Activated CD8-positive, alpha-beta T cell treated with anti-CD3 and anti-CD28 coated beads for 36 hours (primary cell): Measurements from ENCODE around the gene CDH13. TPM values are rescaled to one million over a fixed set of nuclear protein-coding genes. Genes with fewer than 3 reads are reported as not detected.

Experiments
- ATAC-seq: fragments of 200-7000 bp; cut with Tn5 transposase; one replicate; pipeline ENCODE4 v1.10.0; 2021; ENCODE audit warnings: mild to moderate bottlenecking, moderate library complexity
- CTCF ChIA-PET: fragments of 350-600 bp; sonication (Branson Sonifier 250); formaldehyde crosslinking; loops from one replicate; lab custom pipeline; 2021; ENCODE audit warnings: antibody characterized with exemption; lab: Charles Lee
- POLR2A ChIA-PET: fragments of 350-600 bp; sonication (Branson Sonifier 250); formaldehyde crosslinking; loops from one replicate; lab custom pipeline; 2021; ENCODE audit warnings: antibody characterized with exemption; lab: Charles Lee
- DNase-seq: peaks from one replicate; pipeline ENCODE4 v3.0.0-alpha.2; 2020
- H3K27ac Mint-ChIP-seq: one replicate; pipeline ENCODE4 v1.8.0; 2021; ENCODE audit warnings: mild to moderate bottlenecking, mixed read lengths
- H3K27me3 Mint-ChIP-seq: one replicate; pipeline ENCODE4 v1.8.0; 2021; ENCODE audit warnings: mixed read lengths
- H3K36me3 Mint-ChIP-seq: one replicate; pipeline ENCODE4 v1.8.0; 2021; ENCODE audit warnings: low read depth, mixed read lengths
- H3K4me1 Mint-ChIP-seq: one replicate; pipeline ENCODE4 v1.8.0; 2021; ENCODE audit warnings: low read depth, mixed read lengths
- H3K4me3 Mint-ChIP-seq: one replicate; pipeline ENCODE4 v1.8.0; 2021; ENCODE audit warnings: mild to moderate bottlenecking, moderate library complexity, mixed read lengths
- H3K9me3 Mint-ChIP-seq: one replicate; pipeline ENCODE4 v1.8.0; 2021; ENCODE audit warnings: mixed read lengths
- intact Hi-C: fragments of 100-400 bp; cut with micrococcal nuclease; formaldehyde crosslinking; loops from one replicate; pipeline ENCODE4 v1.10.0; 2022
- total RNA-seq, 2 experiments: library from RNA; stranded (reverse); gene quantifications; one replicate each; pipeline ENCODE4 v1.2.3, GENCODE V29; 2021
- TF ChIP-seq, protein P1 (sequence below): fragments of 200-600 bp; IDR thresholded peaks from one replicate; pipeline ENCODE4 v1.8.0; 2022; ENCODE audit warnings: antibody characterized with exemption, mild to moderate bottlenecking

CDH13 gene
- total RNA-seq, 2 experiments from 2014 or later = not detected

DNA sequence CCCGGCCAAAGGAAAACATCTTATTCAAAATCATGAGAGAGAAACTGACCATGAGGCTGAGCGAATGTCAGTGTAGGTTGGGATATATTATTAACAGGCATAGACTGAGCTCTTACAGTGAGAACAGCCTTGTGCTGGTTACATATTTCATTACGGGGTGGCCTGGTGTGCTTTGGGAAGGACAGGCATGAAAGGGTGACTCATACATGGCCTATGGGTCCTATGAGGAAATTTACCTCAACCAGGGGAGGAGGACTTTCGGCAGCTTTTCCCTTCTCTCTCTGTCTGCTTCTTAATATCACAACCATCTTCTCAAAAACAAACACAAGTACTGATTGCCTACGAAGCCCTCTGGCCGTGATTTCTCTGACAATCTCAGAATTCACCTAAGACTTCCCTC lies 579.1 kb downstream of the CDH13 start:
- CTCF ChIA-PET = interaction anchor here (1.3 kb wide), 1 partner anchor 9 kb away, joined by 3 read pairs; no protein-coding TSS in a partner anchor
- no peak for DNase-seq
- H3K4me1 Mint-ChIP-seq = no peaks in the 10 kb centered on the region
- H3K9me3 Mint-ChIP-seq = no peaks in the 10 kb centered on the region
- H3K4me3 Mint-ChIP-seq = no peak overlapping the region
- no peak for ATAC-seq
- H3K36me3 Mint-ChIP-seq = no peaks in the 10 kb centered on the region
- TF ChIP-seq, protein P1, sequence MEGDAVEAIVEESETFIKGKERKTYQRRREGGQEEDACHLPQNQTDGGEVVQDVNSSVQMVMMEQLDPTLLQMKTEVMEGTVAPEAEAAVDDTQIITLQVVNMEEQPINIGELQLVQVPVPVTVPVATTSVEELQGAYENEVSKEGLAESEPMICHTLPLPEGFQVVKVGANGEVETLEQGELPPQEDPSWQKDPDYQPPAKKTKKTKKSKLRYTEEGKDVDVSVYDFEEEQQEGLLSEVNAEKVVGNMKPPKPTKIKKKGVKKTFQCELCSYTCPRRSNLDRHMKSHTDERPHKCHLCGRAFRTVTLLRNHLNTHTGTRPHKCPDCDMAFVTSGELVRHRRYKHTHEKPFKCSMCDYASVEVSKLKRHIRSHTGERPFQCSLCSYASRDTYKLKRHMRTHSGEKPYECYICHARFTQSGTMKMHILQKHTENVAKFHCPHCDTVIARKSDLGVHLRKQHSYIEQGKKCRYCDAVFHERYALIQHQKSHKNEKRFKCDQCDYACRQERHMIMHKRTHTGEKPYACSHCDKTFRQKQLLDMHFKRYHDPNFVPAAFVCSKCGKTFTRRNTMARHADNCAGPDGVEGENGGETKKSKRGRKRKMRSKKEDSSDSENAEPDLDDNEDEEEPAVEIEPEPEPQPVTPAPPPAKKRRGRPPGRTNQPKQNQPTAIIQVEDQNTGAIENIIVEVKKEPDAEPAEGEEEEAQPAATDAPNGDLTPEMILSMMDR = no peak
- H3K27me3 Mint-ChIP-seq = peaks cover 2% of the 10 kb centered on the region
- intact Hi-C loops = no loop called here
- POLR2A ChIA-PET = no interaction called here
- H3K27ac Mint-ChIP-seq = no peak overlapping the region

DNA sequence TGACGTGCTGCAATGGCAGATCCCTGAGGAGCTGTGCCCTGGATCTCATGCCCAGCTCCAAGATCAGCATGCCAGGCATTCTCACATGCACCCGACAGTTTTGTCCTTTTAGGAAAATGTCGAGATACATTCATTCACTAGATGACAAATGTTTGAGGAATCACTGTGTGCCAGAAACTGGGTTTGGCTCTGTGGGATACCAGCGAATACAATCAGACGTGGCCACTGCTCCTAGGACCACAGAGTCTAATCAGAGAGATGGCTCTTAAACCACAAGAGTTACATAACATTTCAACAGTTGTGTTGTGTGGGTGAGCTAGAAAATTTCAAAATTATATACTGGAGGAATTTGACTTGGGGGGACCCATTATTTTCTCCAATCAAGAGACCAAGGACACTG lies 579.7 kb downstream of the CDH13 start:
- ATAC-seq (no peak), DNase-seq (no peak)
- H3K4me1 Mint-ChIP-seq = no peaks in the 10 kb centered on the region
- no peak overlapping the region for H3K4me3 Mint-ChIP-seq
- H3K36me3 Mint-ChIP-seq = no peaks in the 10 kb centered on the region
- TF ChIP-seq, protein P1 = no peak
- CTCF ChIA-PET = interaction anchor here (1.3 kb wide), 1 partner anchor 8 kb away, joined by 3 read pairs; no protein-coding TSS in a partner anchor
- intact Hi-C loops = no loop called here
- H3K27me3 Mint-ChIP-seq = peaks cover 2% of the 10 kb centered on the region
- H3K27ac Mint-ChIP-seq = no peak overlapping the region
- no peaks in the 10 kb centered on the region for H3K9me3 Mint-ChIP-seq
- POLR2A ChIA-PET = no interaction called here

DNA sequence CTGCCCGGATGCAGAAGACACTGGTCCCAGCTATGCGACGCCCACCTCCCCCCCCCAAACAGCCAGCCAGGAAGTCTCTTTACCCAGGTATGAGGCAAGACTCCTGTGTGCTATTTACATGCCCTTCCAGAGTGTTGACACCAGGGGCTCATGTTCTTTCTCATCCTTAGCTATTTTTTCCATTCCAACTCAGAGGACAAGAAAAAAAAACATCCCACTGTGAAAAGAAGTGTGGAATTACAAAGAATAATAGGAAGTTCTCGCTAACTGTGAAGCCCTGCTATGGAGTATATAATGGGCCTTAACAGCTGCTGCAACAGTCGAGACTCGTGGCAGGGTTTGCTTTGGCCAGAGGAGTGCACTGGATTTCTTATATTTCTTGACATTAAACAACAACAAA lies 584.9 kb downstream of the CDH13 start:
- Mint-ChIP-seq H3K4me1 (no peaks in the 10 kb centered on the region), H3K4me3 (no peak overlapping the region), H3K27ac (no peak overlapping the region), H3K36me3 (no peaks in the 10 kb centered on the region), H3K9me3 (peaks cover 1% of the 10 kb centered on the region), H3K27me3 (peaks cover 3% of the 10 kb centered on the region)
- ATAC-seq (no peak), DNase-seq (no peak)
- POLR2A ChIA-PET = no interaction called here
- CTCF ChIA-PET = interaction anchor here (1.6 kb wide), 1 partner anchor 948 kb away, joined by 4 read pairs; no protein-coding TSS in a partner anchor
- TF ChIP-seq, protein P1 = no peak
- intact Hi-C loops = no loop called here

DNA sequence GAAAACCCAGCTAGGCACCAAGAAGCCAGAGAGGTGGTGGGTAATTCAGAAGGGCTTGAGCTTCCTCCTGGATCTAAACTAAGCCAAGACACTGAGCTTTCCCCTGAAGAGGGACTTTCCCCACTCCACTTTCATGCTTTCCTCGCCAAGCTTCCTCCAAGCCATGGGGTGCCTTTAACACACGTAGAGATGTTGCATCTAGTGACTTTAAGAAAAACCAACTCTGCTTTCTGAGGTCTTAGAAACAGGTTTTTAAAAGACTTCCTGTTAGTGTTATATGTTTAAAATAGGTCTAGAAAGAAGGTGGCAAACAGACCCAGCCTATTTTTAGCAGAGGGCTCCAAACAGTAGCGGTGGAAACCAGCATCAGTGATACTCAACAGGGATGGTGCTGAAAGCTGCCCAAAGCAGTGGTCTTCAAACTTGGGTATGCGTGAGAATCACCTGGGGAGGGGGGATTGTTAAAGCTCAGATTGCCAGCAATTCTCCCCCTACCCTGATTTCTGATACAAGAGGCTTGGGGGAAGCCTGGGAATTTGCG lies 585.6 kb downstream of the CDH13 start:
- DNase-seq (no peak), ATAC-seq (no peak)
- ChIA-PET POLR2A (no interaction called here), CTCF (interaction anchor here (1.6 kb wide), 1 partner anchor 949 kb away, joined by 4 read pairs; no protein-coding TSS in a partner anchor)
- Mint-ChIP-seq H3K27ac (no peak overlapping the region), H3K4me3 (no peak overlapping the region), H3K9me3 (peaks cover 1% of the 10 kb centered on the region), H3K36me3 (no peaks in the 10 kb centered on the region), H3K4me1 (no peaks in the 10 kb centered on the region), H3K27me3 (peaks cover 3% of the 10 kb centered on the region)
- TF ChIP-seq, protein P1 = no peak
- intact Hi-C loops = no loop called here

DNA sequence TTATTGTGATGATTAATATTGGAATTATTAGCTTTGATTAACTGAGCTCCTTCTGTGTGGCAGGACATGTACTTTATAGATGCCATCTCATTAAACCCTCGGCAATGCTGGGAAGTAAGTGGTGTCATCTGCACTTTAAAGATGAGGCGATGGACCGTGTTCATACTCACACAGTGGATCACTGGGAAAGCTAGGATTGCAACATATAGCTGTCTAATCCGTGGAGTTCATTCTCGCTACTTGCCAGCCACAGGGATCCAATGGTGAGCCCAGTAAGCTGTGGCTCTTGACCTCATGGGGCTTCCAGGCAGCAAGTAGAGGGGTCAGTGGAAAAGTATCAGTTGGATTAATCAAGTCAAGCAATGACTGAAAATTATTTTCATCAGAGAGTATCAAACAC lies 587.9 kb downstream of the CDH13 start:
- DNase-seq (no peak), ATAC-seq (no peak)
- Mint-ChIP-seq H3K9me3 (peaks cover 1% of the 10 kb centered on the region), H3K4me1 (no peaks in the 10 kb centered on the region), H3K4me3 (no peak overlapping the region), H3K27me3 (peaks cover 3% of the 10 kb centered on the region), H3K27ac (no peak overlapping the region), H3K36me3 (no peaks in the 10 kb centered on the region)
- intact Hi-C loops = no loop called here
- TF ChIP-seq, protein P1 = no peak
- ChIA-PET POLR2A (no interaction called here), CTCF (interaction anchor here (0.8 to 3.2 kb wide), 5 partner anchors 9 to 951 kb away, joined by 3 to 9 read pairs (median 4); no protein-coding TSS in a partner anchor)
